CD4-positive, alpha-beta T cell treated with Interleukin-17A for 1 hour (primary cell): ENCODE measurements around the gene TYMP.
"Not testable (repeated sequence)": the region's sequence is repeated elsewhere in the genome, so short reads cannot be mapped to it uniquely, and the experiment has no call there.

ENCODE experiments used
- DNase-seq: peaks from one replicate; pipeline ENCODE4 v3.0.0-alpha.2; 2020

Gene TYMP

GRCh38 chr22:50523806-50524675, 5.8 kb downstream of the TYMP start:
- DNase-seq: no peak

DNA sequence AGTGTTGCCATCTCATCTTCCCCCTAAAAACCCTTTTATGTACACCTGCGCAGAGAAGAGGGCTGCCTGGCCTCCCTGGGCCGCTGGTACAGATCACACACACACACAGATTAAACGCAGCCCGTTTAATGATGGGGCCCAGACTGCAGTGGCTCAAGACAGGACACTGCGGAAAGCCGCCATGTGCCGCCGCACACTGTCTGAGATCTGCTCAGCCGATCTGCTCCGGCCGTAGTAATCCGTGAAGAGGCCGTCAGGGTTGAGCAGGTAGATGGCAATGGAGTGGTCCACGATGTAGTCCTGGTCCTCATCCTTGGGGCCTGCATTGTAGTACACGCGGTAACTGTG, 6.4 kb downstream of the TYMP start:
- no peak for DNase-seq

GRCh38 chr22:50522806-50523438, 6.9 kb downstream of the TYMP start:
- DNase-seq: no peak

GRCh38 chr22:50522208-50522805, 7.5 kb downstream of the TYMP start:
- no peak for DNase-seq

GRCh38 chr22:50521710-50522109, 8.1 kb downstream of the TYMP start:
- no peak for DNase-seq

DNA sequence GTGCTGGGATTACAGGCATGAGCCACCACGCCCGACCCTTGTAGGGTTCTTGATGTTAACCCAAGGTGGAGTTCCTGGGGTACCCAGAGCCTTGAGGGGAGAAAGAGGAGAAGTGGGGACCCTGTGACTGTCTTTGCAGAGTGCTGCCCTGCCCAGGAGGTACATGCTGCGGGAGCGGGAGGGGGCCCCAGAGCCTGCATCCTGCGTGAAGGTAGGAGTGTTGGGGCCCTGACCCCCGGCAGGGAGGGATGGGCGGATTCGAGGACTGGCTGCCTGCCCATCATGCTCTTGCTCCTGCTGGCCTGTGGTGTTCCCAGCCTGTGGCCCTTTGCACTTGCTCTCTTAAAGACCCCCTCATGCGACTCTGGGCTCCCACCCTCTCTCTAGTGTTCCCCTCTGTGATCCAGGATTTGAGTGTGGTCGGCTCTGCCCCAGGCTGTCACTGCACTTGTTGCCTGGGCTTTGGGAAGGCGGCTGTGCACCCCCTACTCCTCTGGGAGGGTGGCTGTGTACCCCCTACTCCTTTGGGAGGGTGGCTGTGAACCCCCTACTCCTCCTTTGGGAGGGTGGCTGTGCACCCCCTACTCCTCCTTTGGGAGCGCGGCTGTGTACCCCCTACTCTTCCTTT, 8.9 kb downstream of the TYMP start:
- DNase-seq: no peak

DNA sequence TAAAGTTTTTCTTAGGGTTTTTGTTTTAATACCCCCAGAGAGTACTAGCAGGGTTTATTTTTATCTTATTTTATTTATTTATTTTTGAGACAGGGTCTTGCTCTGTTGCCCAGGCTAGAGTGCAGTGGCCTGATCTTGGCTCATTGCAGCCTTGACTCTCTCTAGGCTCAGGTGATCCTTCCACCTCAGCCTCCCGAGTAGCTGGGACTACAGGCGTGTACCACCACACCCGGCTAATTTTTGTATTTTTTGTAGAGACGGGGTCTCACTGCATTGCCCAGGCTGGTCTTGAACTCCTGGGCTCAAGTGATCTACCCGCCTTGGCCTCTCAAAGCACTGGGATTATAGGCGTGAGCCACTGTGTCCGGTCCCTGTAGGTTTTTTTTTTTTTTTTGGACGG, 9.6 kb downstream of the TYMP start:
- DNase-seq: not testable (repeated sequence)

DNA sequence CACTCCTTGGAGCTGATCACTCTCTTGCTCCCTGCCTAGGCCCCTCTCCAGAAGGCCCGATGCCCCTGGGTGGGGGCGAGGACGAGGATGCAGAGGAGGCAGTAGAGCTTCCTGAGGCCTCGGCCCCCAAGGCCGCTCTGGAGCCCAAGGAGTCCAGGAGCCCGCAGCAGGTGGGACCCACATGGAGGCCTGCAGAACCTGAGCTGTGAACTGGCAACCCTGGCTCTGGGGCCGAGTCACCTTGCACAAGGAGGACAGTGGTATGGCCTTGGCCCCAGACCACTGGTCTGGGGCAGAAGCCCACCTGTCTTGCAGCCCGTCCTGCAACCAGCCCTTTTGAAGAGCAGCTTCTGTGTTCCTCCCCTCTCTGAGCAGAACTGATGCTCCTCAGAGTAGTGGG, 10.7 kb downstream of the TYMP start:
- no peak for DNase-seq

DNA sequence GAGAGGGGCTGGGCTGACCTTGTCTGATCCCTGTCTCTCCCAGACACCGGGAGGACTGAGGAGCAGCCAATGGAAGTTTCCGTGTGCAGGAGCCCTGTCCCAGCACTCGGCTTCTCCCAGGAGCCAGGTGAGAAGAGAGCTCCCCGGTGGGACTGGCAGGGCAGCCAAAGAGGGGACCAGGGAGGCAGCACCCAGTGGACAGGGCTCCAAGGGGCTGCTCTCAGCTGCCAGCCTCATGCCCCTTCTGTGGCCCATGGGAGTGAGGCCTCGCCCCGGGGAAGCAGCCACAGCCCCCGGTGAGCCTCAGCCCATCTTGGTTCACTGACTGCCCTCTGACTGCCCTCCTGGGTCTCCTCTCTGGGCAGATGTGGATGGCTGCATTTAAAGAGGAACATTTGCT, 11.2 kb downstream of the TYMP start:
- DNase-seq: no peak

GRCh38 chr22:50517495-50518260, 12.1 kb downstream of the TYMP start:
- no peak for DNase-seq

DNA sequence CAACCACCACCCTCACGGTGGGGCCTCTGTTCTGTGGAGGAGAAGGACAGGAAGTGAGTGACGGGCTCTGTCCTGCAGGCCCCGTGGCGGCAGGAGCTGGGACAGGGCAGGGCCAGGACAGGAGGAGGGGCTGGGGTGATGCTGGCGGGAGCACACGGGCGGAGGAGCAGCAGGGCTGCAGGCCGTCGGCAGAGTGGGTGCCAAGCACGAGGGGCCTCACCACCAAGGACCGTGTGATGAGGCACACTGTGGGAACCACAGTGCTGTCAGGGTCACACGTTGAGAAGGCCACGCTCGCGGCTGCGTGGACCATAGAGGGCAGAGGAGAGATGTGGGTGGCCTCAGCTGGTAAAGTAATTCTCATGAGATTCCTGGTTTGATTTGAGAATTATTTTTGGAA, 12.9 kb downstream of the TYMP start:
- no peak for DNase-seq

DNA sequence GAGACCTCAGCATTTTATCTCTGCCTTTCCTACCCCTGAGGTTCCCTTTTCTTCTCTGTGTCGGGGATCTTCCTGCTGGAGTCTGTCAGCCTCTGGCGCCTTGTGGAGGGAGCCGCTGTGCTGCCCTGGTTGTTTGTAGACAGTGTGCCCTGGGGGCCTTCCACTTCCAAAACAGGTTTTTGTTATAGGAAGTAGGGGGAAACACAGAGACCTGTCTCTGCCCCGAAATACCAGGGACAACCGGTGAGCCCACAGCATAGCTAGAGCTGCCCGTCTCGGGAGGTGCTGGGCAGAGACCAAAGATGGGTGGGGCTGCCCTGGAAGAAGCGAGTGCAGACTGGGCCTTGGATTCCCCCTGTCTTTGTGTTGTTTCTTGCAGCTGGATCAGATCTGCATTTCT, 13.7 kb downstream of the TYMP start:
- no peak for DNase-seq

DNA sequence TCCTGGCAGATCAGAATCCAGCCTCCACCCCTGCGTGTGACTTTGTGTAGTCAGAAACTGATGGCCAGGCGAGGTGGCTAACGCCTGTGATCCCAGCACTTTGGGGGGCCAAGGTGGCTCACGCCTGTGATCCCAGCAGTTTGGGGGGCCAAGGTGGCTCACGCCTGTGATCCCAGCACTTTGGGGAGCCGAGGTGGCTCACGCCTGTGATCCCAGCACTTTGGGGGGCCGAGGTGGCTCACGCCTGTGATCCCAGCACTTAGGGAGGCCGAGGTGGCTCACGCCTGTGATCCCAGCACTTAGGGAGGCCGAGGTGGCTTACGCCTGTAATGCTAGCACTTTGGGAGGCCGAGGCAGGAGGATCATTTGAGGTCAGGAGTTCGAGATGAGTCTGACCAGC, 16.6 kb downstream of the TYMP start:
- no peak for DNase-seq

- no peak for DNase-seq
Measured at GRCh38 chr22:50508897-50509296, 20.9 kb downstream of the TYMP start.

DNA sequence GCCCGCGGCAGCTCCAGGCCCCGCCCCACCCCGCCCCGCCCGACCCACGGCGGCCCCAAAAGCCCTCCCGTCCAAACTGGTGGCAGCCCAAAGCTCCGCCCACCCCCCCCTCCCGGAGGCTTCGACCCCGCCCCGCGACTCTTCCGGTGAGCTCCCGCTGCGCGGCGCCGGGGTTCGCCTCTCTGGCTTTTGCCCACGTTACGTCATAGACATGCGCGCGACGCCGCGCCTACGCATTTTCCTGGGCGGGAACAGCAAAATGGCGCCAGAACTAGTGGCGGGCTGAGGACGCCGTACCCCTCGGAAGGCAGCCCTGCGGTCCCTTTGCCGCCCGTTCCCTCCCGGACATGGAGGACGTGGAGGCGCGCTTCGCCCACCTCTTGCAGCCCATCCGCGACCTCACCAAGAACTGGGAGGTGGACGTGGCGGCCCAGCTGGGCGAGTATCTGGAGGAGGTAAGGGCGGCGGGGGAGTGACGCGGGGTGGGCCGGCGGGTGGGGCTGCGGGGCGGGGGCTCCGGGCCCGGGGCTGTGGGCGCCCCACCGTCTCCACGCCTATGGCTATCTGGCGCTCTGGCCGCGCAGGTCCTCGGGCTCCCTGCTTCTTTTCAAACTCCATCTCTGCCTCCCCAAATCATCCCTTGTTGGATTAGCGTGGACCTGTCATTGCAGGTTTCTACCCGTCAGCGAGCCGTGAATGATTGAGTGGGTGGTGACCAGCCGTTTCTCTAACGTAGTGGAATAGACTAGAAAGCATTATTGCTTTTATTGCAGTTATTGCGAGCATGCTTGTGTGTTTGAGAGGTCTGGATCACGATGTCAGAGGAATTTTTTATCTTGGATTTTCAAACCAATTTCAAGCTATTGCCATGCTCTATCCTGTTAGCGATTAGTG, 21.6 kb downstream of the TYMP start, which contains the start of gene NCAPH2:
TSS of gene NCAPH2 (plus strand) at position 234 of the 894 bp plus-strand sequence. CDS start at position 348, 114 bp downstream.
- peak; percentile 97 for DNase-seq

GRCh38 chr22:50507421-50507990, 22.3 kb downstream of the TYMP start, which contains the start of gene LMF2:
Gene LMF2 (minus strand): TSS chr22:50507702. CDS start chr22:50507675, 27 bp downstream.
- DNase-seq: peak; percentile 94

GRCh38 chr22:50506611-50507420, 23.0 kb downstream of the TYMP start:
- no peak for DNase-seq

- DNase-seq: no peak
Measured at GRCh38 chr22:50505776-50506610, 23.8 kb downstream of the TYMP start.

DNA sequence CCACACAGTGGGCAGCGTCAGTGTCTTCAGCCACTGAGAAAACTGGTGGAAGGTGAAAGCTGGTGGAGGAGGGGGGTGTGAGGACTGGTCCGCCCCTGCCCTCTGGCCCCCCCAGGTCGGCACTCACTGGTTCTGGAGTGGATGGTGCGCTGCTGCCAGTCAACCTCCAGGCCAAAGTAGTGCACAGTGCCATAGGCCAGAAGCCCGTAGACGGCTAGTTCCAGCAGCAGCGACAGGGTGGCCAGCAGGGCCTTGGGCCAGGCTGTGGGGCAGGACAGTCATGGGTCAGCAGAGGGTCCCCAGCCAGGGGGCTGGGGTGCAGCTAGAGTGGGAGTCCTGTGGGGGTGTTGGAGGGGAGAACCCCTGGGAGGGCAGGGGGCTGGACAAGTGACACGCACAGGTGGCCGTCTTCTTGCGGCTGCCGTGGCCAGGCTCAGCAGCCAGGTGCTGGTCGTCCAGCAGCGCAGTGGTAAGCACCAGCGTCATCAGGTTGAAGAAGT, 24.5 kb downstream of the TYMP start:
- DNase-seq: no peak
